Neural cell (in vitro differentiated cells): Measurements from ENCODE around the gene HS3ST3A1. TPM values are rescaled to one million over a fixed set of nuclear protein-coding genes. Genes with fewer than 3 reads are reported as not detected.

Experiments
- H2AFZ ChIP-seq: fragments of 200-600, 300-800 bp; sonication (generic), shearing (Covaris generic); 2 replicates; pipeline ENCODE4 v1.6.0; 2014; ENCODE audit warnings: low read depth, mild to moderate bottlenecking, antibody characterized with exemption, low read length, moderate library complexity
- H3F3A ChIP-seq: fragments of 200-600 bp; shearing (Covaris generic); 2 replicates; pipeline ENCODE4 v1.6.1; 2016; ENCODE audit warnings: mild to moderate bottlenecking, moderate library complexity, mixed read lengths, antibody characterized with exemption, low read length; ENCODE audit not compliant: insufficient read depth, poor library complexity, severe bottlenecking
- H3K27ac ChIP-seq: fragments of 200-600, 300-800 bp; sonication (generic), shearing (Covaris generic); 2 replicates; pipeline ENCODE4 v1.5.1; 2014; ENCODE audit warnings: mild to moderate bottlenecking, low read length, moderate library complexity
- H3K27me3 ChIP-seq: fragments of 300-800, 200-600 bp; sonication (generic), shearing (Covaris generic); 2 replicates; pipeline ENCODE4 v1.6.0; 2014; ENCODE audit warnings: mild to moderate bottlenecking, low read depth, low read length, moderate library complexity; ENCODE audit not compliant: insufficient read depth
- H3K36me3 ChIP-seq: fragments of 300-800, 200-600 bp; sonication (generic), shearing (Covaris generic); 2 replicates; pipeline ENCODE4 v1.5.1; 2014; ENCODE audit warnings: mild to moderate bottlenecking, antibody characterized with exemption, low read length, moderate library complexity; ENCODE audit not compliant: insufficient read depth
- H3K4me2 ChIP-seq: fragments of 300-800, 200-600 bp; sonication (generic), shearing (Covaris generic); 2 replicates; pipeline ENCODE4 v1.6.0; 2014; ENCODE audit warnings: mild to moderate bottlenecking, low read length
- H3K4me3 ChIP-seq: fragments of 300-800, 200-600 bp; sonication (generic), shearing (Covaris generic); 2 replicates; pipeline ENCODE4 v1.5.1; 2014; ENCODE audit warnings: mild to moderate bottlenecking, low read length, moderate library complexity
- H3K79me2 ChIP-seq: fragments of 200-600 bp; shearing (Covaris generic); replicated peaks from 2 replicates; pipeline ENCODE4 v1.6.0; 2014; ENCODE audit warnings: mild to moderate bottlenecking, low read length, moderate library complexity; ENCODE audit not compliant: insufficient read depth
- H3K9ac ChIP-seq: fragments of 300-800, 200-600 bp; sonication (generic), shearing (Covaris generic); 2 replicates; pipeline ENCODE4 v1.6.1; 2016; ENCODE audit warnings: mild to moderate bottlenecking, low read length, mixed read lengths
- H3K9me2 ChIP-seq: fragments of 200-600 bp; shearing (Covaris generic); 2 replicates; pipeline ENCODE4 v1.6.1; 2016; ENCODE audit warnings: mild to moderate bottlenecking, low read length, mixed read lengths; ENCODE audit not compliant: insufficient read depth
- H3K9me3 ChIP-seq: fragments of 200-600, 300-800 bp; sonication (generic), shearing (Covaris generic); 2 replicates; pipeline ENCODE4 v1.6.1; 2016; ENCODE audit warnings: mild to moderate bottlenecking, mixed run types, low read length, moderate library complexity, mixed read lengths
- H4K20me1 ChIP-seq: fragments of 200-600 bp; shearing (Covaris generic); 2 replicates; pipeline ENCODE4 v1.6.1; 2016; ENCODE audit warnings: mild to moderate bottlenecking, mixed run types; ENCODE audit not compliant: insufficient read depth
- EP300 ChIP-seq: fragments of 450-650 bp; conservative IDR thresholded peaks from 2 replicates; pipeline ENCODE4 v1.6.1; 2014; ENCODE audit warnings: antibody characterized with exemption, mild to moderate bottlenecking, moderate library complexity; ENCODE audit not compliant: poor library complexity, severe bottlenecking
- EZH2 ChIP-seq: fragments of 200-600, 300-800 bp; shearing (Covaris generic), sonication (generic); IDR thresholded peaks from 2 replicates; pipeline ENCODE4 v1.6.1; 2014; ENCODE audit warnings: antibody characterized with exemption, low read length, borderline replicate concordance, mild to moderate bottlenecking; ENCODE audit not compliant: insufficient read depth, poor library complexity, severe bottlenecking
- MXI1 ChIP-seq: fragments of 450-650 bp; conservative IDR thresholded peaks from 2 replicates; pipeline ENCODE4 v1.6.1; 2014; ENCODE audit warnings: antibody characterized with exemption, mild to moderate bottlenecking; ENCODE audit not compliant: poor library complexity, severe bottlenecking
- POLR2AphosphoS5 ChIP-seq: IDR thresholded peaks from 2 replicates; pipeline ENCODE4 v1.6.1; 2012
- RAD21 ChIP-seq: fragments of 450-650 bp; conservative IDR thresholded peaks from 2 replicates; pipeline ENCODE4 v1.6.1; 2014; ENCODE audit warnings: antibody characterized with exemption, mild to moderate bottlenecking, moderate library complexity
- SMC3 ChIP-seq: fragments of 450-650 bp; conservative IDR thresholded peaks from 2 replicates; pipeline ENCODE4 v1.6.1; 2014; ENCODE audit warnings: antibody characterized with exemption, mild to moderate bottlenecking, moderate library complexity; ENCODE audit not compliant: poor library complexity
- TAF1 ChIP-seq: IDR thresholded peaks from 2 replicates; pipeline ENCODE4 v1.6.1; 2012; ENCODE audit warnings: low read depth
- polyA plus RNA-seq: library from polyadenylated mRNA; depleted of rRNA; stranded (reverse); fragments of >200 nt; gene quantifications from 2 replicates; pipeline ENCODE4 v1.2.3, GENCODE V29; 2014
- TF ChIP-seq, protein P1 (sequence below): IDR thresholded peaks from 2 replicates; pipeline ENCODE4 v1.6.1; 2012; ENCODE audit warnings: borderline replicate concordance
- TF ChIP-seq, protein P2 (sequence below): fragments of 450-650 bp; IDR thresholded peaks from 2 replicates; pipeline ENCODE4 v1.5.1; 2014; ENCODE audit warnings: antibody characterized with exemption, mild to moderate bottlenecking, moderate library complexity; ENCODE audit not compliant: poor library complexity, severe bottlenecking

The HS3ST3A1 gene
- polyA plus RNA-seq, 1 donor from 2014 or later, result 0.56 TPM

DNA sequence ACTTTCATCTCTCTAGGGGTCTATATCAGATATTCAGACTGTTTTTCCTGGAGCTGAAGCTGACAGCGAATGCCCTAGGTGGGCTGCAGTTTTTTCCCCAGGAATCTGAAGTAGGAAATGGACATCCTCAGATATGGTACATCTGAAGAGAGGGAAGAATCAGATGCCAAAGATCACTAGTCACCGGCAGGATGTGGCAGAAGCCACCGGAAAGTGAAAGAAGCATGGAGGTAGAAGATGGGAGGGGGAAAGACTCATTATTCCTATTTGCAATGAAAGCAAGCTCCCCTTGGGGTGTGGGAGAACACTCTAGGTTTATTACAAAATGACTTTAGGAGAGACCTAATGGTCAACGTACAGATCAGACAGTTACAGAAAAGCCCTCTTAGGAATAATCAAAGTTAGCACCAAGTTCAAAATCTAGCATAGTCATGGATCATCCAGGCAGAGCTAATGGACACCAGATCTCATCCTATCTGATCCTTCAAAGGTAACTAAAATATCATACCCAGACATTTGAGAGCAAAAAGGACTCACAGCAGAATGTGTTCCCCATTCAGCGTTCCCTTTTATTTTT is 110.7 kb downstream of the HS3ST3A1 start:
- H3K79me2 ChIP-seq, result no peaks in the 10 kb centered on the region
- H3K27ac ChIP-seq, result no peak overlapping the region
- H3K9me2 ChIP-seq, result no peaks in the 10 kb centered on the region
- no peak overlapping the region for H3K9ac ChIP-seq
- TF ChIP-seq, protein P1, sequence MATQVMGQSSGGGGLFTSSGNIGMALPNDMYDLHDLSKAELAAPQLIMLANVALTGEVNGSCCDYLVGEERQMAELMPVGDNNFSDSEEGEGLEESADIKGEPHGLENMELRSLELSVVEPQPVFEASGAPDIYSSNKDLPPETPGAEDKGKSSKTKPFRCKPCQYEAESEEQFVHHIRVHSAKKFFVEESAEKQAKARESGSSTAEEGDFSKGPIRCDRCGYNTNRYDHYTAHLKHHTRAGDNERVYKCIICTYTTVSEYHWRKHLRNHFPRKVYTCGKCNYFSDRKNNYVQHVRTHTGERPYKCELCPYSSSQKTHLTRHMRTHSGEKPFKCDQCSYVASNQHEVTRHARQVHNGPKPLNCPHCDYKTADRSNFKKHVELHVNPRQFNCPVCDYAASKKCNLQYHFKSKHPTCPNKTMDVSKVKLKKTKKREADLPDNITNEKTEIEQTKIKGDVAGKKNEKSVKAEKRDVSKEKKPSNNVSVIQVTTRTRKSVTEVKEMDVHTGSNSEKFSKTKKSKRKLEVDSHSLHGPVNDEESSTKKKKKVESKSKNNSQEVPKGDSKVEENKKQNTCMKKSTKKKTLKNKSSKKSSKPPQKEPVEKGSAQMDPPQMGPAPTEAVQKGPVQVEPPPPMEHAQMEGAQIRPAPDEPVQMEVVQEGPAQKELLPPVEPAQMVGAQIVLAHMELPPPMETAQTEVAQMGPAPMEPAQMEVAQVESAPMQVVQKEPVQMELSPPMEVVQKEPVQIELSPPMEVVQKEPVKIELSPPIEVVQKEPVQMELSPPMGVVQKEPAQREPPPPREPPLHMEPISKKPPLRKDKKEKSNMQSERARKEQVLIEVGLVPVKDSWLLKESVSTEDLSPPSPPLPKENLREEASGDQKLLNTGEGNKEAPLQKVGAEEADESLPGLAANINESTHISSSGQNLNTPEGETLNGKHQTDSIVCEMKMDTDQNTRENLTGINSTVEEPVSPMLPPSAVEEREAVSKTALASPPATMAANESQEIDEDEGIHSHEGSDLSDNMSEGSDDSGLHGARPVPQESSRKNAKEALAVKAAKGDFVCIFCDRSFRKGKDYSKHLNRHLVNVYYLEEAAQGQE, result no peak
- TF ChIP-seq EP300 (no peak), POLR2AphosphoS5 (no peak), SMC3 (no peak), TAF1 (no peak), MXI1 (no peak)
- no peaks in the 10 kb centered on the region for H3K27me3 ChIP-seq
- H3K4me2 ChIP-seq, result no peak overlapping the region
- H4K20me1 ChIP-seq, result no peaks in the 10 kb centered on the region
- no peaks in the 10 kb centered on the region for H3K36me3 ChIP-seq
- no peaks in the 10 kb centered on the region for H3K9me3 ChIP-seq
- no peak overlapping the region for H2AFZ ChIP-seq
- H3K4me3 ChIP-seq, result no peak overlapping the region
- no peaks in the 10 kb centered on the region for H3F3A ChIP-seq

DNA sequence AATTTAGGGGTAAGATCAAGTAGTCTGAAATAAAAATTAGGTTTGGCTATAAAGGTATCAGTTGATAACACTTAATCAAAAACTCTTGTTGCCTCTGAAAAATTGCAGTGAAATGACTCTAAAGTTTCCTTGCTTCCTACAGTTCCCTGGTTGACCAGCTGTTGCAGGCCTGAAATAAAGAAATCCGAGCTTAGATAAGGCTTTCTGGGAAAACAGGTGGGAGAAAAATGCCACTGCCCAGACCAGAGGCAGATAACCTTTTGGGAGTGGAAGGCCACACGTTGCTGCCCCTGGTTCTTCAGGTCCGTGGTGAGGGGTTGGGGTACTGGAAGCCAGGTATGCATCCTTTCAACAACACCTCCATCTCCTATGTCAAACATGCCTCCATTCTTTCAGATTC is 111.3 kb downstream of the HS3ST3A1 start:
- Histone ChIP-seq H3K79me2 (no peaks in the 10 kb centered on the region), H3K9me3 (no peaks in the 10 kb centered on the region), H3K27ac (no peak overlapping the region), H2AFZ (no peak overlapping the region), H4K20me1 (no peaks in the 10 kb centered on the region), H3K4me3 (no peak overlapping the region), H3K36me3 (no peaks in the 10 kb centered on the region), H3K27me3 (no peaks in the 10 kb centered on the region), H3K4me2 (no peak overlapping the region), H3K9me2 (no peaks in the 10 kb centered on the region), H3F3A (no peaks in the 10 kb centered on the region), H3K9ac (no peak overlapping the region)
- TF ChIP-seq POLR2AphosphoS5, result no peak
- no peak for TF ChIP-seq RAD21
- TF ChIP-seq EZH2, result no peak
- no peak for TF ChIP-seq MXI1
- TF ChIP-seq, protein P2, sequence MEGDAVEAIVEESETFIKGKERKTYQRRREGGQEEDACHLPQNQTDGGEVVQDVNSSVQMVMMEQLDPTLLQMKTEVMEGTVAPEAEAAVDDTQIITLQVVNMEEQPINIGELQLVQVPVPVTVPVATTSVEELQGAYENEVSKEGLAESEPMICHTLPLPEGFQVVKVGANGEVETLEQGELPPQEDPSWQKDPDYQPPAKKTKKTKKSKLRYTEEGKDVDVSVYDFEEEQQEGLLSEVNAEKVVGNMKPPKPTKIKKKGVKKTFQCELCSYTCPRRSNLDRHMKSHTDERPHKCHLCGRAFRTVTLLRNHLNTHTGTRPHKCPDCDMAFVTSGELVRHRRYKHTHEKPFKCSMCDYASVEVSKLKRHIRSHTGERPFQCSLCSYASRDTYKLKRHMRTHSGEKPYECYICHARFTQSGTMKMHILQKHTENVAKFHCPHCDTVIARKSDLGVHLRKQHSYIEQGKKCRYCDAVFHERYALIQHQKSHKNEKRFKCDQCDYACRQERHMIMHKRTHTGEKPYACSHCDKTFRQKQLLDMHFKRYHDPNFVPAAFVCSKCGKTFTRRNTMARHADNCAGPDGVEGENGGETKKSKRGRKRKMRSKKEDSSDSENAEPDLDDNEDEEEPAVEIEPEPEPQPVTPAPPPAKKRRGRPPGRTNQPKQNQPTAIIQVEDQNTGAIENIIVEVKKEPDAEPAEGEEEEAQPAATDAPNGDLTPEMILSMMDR, result no peak
- TF ChIP-seq, protein P1, result no peak
- TF ChIP-seq TAF1, result no peak
- no peak for TF ChIP-seq EP300
- no peak for TF ChIP-seq SMC3
